ENCODE results near the gene FAM114A1. TPM values are rescaled to one million over a fixed set of nuclear protein-coding genes. Genes with fewer than 3 reads are reported as not detected.

The FAM114A1 gene
- total RNA-seq, 2 experiments from 2014 or later: not detected

GRCh38 chr4:38920677-38921076 is 53.1 kb downstream of the FAM114A1 start:
- Histone ChIP-seq H3K9me3 (ENCODE audit: control insufficient read depth in 1 of 2, insufficient read depth in 1 of 2, low read length in 2 of 2) (no peaks in the 10 kb centered on the region), H3K27me3 (ENCODE audit: control insufficient read depth in 1 of 2, insufficient read depth in 2 of 2, low read length in 2 of 2) (no peaks in the 10 kb centered on the region), H3K27ac (ENCODE audit: low read depth in 1 of 2, low read length in 2 of 2) (no peak overlapping the region), H3K36me3 (ENCODE audit: insufficient read depth, low read length) (no peaks in the 10 kb centered on the region), H3K4me1 (ENCODE audit: insufficient read depth, low read length) (no peaks in the 10 kb centered on the region), H3K4me3 (ENCODE audit: low read length) (no peak overlapping the region)
- ChIA-PET POLR2A (no interaction called here), CTCF (no interaction called here)
- Mint-ChIP-seq H3K9me3 (no peaks in the 10 kb centered on the region), H3K4me3 (no peak overlapping the region), H3K36me3 (ENCODE audit: low read depth) (no peaks in the 10 kb centered on the region), H3K27ac (no peak overlapping the region), H3K27me3 (no peaks in the 10 kb centered on the region), H3K4me1 (ENCODE audit: low read depth) (peaks cover 7% of the 10 kb centered on the region)
- DNase-seq (no peak), ATAC-seq (ENCODE audit: poor library complexity) (no peak)
- no peak for TF ChIP-seq CTCF (IDR thresholded peaks at IDR 0.05)
- intact Hi-C loops (cut with DNase I, micrococcal nuclease): no loop called here

DNA sequence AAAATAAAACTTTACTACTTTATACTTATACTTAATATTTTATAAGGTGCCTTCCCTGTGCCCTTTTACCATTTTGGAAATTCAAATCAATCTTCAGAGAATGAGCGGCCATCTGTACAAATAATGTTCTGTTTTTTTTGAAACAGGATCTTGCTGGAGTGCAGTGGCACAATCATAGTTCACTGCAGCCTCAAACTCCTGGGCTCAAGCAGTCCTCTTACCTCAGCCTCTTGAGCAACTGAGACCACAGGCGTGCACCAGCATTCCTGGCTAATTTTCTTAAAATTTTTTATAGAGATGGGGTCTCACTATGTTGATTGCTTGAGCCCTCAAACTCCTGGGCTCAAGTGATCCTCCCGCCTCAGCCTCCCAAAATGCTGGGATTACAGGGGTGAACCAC is 53.5 kb downstream of the FAM114A1 start:
- no peaks in the 10 kb centered on the region for H3K36me3 ChIP-seq (ENCODE audit: insufficient read depth, low read length)
- ChIA-PET POLR2A (no interaction called here), CTCF (no interaction called here)
- no peak overlapping the region for H3K4me3 ChIP-seq (ENCODE audit: low read length)
- ATAC-seq (ENCODE audit: poor library complexity) (no peak), DNase-seq (no peak)
- Mint-ChIP-seq H3K27ac (no peak overlapping the region), H3K4me3 (no peak overlapping the region), H3K36me3 (ENCODE audit: low read depth) (no peaks in the 10 kb centered on the region), H3K9me3 (no peaks in the 10 kb centered on the region), H3K4me1 (ENCODE audit: low read depth) (peaks cover 7% of the 10 kb centered on the region), H3K27me3 (no peaks in the 10 kb centered on the region)
- H3K4me1 ChIP-seq (ENCODE audit: insufficient read depth, low read length): no peaks in the 10 kb centered on the region
- intact Hi-C loops (cut with DNase I, micrococcal nuclease): no loop called here
- no peak for TF ChIP-seq CTCF (IDR thresholded peaks at IDR 0.05)
- no peak overlapping the region for H3K27ac ChIP-seq (ENCODE audit: low read depth in 1 of 2, low read length in 2 of 2)
- H3K9me3 ChIP-seq (ENCODE audit: control insufficient read depth in 1 of 2, insufficient read depth in 1 of 2, low read length in 2 of 2): no peaks in the 10 kb centered on the region
- no peaks in the 10 kb centered on the region for H3K27me3 ChIP-seq (ENCODE audit: control insufficient read depth in 1 of 2, insufficient read depth in 2 of 2, low read length in 2 of 2)

GRCh38 chr4:38923746-38924145 is 56.1 kb downstream of the FAM114A1 start:
- ChIA-PET CTCF (no interaction called here), POLR2A (no interaction called here)
- Mint-ChIP-seq H3K36me3 (ENCODE audit: low read depth) (no peaks in the 10 kb centered on the region), H3K4me1 (ENCODE audit: low read depth) (peaks cover 7% of the 10 kb centered on the region), H3K27ac (no peak overlapping the region), H3K9me3 (no peaks in the 10 kb centered on the region), H3K4me3 (no peak overlapping the region), H3K27me3 (no peaks in the 10 kb centered on the region)
- intact Hi-C loops (cut with DNase I, micrococcal nuclease): no loop called here
- Histone ChIP-seq H3K27me3 (ENCODE audit: control insufficient read depth in 1 of 2, insufficient read depth in 2 of 2, low read length in 2 of 2) (no peaks in the 10 kb centered on the region), H3K4me1 (ENCODE audit: insufficient read depth, low read length) (no peaks in the 10 kb centered on the region), H3K9me3 (ENCODE audit: control insufficient read depth in 1 of 2, insufficient read depth in 1 of 2, low read length in 2 of 2) (no peaks in the 10 kb centered on the region), H3K27ac (ENCODE audit: low read depth in 1 of 2, low read length in 2 of 2) (no peak overlapping the region), H3K36me3 (ENCODE audit: insufficient read depth, low read length) (no peaks in the 10 kb centered on the region), H3K4me3 (ENCODE audit: low read length) (no peak overlapping the region)
- DNase-seq (no peak), ATAC-seq (ENCODE audit: poor library complexity) (no peak)
- TF ChIP-seq CTCF (IDR thresholded peaks at IDR 0.05): no peak

All from CD4-positive, alpha-beta T cell (primary cell).